GM10248 (cell line): ENCODE measurements around the gene UBALD1.
A peak's percentile ranks its signal among the peaks of the same experiment; 100 is the strongest.

Source experiments
- CTCF ChIA-PET: fragments of 300-600 bp; sonication (Branson Sonifier 250); formaldehyde crosslinking; extraction: SDS; loops from one replicate; lab custom pipeline; 2021; ENCODE audit warnings: antibody characterized with exemption; lab: Yijun Ruan, JAX
- POLR2A ChIA-PET: fragments of 350-650 bp; sonication (Branson Sonifier 250); formaldehyde crosslinking; extraction: SDS; loops from one replicate; lab custom pipeline; 2020; ENCODE audit warnings: antibody characterized with exemption; lab: Yijun Ruan, JAX
- DNase-seq: peaks from one replicate; pipeline ENCODE4 v3.0.0; 2012; ENCODE audit errors: extremely low spot score
- TF ChIP-seq, protein P1 (sequence below): IDR thresholded peaks from 2 replicates; pipeline ENCODE4 v1.5.1; 2012; ENCODE audit warnings: mild to moderate bottlenecking, low read depth; ENCODE audit errors: extremely low read depth, missing control alignments, control extremely low read depth

UBALD1 gene

DNA sequence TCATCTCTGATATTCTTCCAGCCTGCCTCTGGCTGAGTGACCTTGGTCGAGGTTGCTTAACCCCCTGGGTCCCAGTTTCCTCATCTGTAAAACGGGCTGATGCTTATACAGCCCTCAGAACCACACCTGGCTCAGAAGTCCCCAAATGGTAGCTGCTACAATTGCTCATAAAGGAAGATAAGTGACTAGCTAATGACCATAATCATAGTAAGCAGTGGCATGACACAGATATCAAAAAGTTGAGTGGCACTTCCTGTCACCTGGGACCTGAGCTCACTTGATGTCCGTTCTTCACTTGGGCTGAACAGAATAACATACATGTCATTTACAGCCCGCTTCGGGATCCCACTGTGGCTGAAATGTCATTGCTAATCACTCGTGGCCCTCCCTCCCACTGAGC is 11.7 kb upstream of the UBALD1 start:
- ChIA-PET POLR2A (interaction anchor here (1.3 kb wide), 1 partner anchor 12 kb away, joined by 3 read pairs; no protein-coding TSS in a partner anchor), CTCF (interaction anchor here (1.7 to 7.7 kb wide), 4 partner anchors 8 to 24 kb away, joined by 3 to 60 read pairs (median 46); partner anchors contain the start of gene UBALD1)
- TF ChIP-seq, protein P1, sequence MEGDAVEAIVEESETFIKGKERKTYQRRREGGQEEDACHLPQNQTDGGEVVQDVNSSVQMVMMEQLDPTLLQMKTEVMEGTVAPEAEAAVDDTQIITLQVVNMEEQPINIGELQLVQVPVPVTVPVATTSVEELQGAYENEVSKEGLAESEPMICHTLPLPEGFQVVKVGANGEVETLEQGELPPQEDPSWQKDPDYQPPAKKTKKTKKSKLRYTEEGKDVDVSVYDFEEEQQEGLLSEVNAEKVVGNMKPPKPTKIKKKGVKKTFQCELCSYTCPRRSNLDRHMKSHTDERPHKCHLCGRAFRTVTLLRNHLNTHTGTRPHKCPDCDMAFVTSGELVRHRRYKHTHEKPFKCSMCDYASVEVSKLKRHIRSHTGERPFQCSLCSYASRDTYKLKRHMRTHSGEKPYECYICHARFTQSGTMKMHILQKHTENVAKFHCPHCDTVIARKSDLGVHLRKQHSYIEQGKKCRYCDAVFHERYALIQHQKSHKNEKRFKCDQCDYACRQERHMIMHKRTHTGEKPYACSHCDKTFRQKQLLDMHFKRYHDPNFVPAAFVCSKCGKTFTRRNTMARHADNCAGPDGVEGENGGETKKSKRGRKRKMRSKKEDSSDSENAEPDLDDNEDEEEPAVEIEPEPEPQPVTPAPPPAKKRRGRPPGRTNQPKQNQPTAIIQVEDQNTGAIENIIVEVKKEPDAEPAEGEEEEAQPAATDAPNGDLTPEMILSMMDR, result no peak
- DNase-seq, result no peak

DNA sequence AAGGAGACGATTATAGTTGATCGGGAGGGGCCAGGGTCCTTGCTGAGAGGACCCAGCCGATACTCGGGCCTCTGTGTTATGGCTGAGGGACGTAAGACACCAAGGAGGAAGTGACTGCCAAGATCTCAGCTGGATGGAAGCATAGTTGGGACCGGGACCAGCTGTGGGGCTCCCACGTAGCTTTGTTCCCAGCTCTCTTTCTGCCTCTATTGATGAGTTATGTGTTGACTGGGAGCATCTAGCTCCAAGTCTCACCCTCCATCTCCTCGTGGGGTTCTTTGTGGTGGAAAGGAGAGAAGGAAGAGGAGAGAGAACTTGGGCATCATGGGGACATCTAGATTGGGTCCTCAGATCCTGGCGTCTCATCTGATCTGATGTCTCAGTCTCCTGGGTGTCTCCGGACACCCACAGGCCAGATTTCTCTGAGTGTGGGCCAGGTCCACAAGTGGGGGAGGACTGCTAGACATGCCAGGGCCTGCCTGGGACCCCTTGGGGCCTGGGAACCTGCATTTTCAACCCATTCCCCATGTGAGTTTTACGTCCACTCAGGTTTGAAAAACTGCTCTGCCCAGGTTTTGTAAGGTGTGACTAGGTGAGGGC is 11.0 kb upstream of the UBALD1 start:
- ChIA-PET CTCF (interaction anchor here (1.0 to 7.7 kb wide), 6 partner anchors 10 to 236 kb away, joined by 3 to 60 read pairs (median 17); partner anchors contain the start of genes ANKS3, DNAAF8 and UBALD1), POLR2A (interaction anchor here (0.5 to 1.4 kb wide), 4 partner anchors 9 to 135 kb away, joined by 3 read pairs; no protein-coding TSS in a partner anchor)
- TF ChIP-seq, protein P1, result no peak
- no peak for DNase-seq

DNA sequence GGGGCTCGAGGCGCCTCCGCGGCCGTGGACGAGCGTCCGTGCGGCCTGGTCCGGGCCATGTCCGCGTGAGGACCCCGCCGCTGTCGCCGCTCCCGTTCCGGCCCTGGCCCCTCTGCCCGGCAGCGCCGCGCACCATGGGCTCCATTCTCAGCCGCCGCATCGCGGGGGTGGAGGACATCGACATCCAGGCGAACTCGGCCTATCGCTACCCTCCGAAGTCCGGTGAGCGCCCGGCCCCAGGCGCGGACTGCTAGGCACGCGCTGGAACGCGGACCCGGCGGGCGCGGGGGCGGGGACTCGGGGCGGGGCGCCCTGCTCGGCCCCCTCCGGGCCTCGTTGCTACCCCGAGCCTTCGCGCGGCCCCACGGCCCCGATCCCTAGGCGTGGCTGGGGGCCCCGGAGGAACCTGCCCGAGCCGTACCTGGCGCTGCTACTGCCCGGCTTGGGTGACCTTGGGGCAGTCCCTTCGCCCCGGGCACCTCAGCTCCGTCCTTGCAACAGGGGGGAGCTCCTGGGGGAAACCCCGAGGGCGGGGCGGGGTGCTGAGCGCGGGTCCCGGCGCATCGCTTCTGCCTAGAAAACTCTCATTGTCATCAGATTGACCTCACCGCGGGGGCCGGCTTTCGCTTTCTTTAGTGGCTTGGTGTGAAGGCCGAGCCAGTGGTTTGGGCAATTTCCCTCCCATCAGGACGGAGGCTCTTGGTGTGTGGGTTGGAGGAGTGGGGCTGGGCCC is 10.3 kb upstream of the UBALD1 start:
- ChIA-PET CTCF (interaction anchor here (1.0 to 7.7 kb wide), 26 partner anchors 11 to 331 kb away, joined by 3 to 60 read pairs (median 4); partner anchors contain the start of genes ANKS3, CDIP1, DNAAF8 and UBALD1), POLR2A (interaction anchor here (0.5 to 1.4 kb wide), 4 partner anchors 9 to 136 kb away, joined by 3 read pairs; no protein-coding TSS in a partner anchor)
- peak; percentile 88 for DNase-seq
- TF ChIP-seq, protein P1, result no peak

DNA sequence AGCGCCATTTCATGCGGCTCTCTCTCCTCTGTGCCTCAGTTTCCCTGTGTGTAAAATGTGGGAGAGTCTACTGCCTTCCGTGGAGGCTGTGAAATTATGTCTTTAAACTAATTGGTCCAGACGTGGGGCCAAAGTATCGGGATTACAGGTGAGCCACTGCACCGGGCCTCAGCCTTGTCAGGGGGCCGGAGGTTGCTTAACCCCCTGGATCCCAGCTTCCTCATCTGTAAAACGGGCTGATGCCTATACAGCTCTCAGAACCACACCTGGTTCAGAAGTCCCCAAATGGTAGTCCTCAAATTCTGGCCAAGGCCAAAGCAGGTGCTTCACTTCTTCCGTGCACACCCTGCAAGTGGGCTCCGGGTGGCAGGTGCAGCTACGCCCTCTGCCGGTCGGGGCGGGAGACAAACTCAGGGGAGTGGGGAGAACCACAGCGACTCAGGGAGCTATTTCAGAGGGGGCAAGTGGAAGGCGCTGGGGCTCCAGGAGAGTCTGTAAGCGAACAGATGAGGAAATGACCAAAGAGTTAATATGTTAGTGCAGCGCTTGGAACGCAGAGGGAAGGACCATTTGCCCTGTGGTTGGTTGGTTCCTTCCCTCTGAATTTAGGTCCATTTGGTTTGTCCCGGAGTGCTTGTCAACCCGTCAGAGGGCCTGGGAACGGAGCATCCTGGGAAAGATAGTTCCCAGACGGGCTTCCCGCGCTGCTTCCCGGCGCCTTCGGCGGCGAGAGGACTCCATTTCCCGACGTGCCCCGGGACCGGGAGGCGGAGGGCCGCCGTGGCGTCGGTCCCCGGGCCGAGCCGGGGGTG is 9.5 kb upstream of the UBALD1 start, which contains the start of gene MGRN1:
MGRN1 (plus strand) TSS at position 812 of the 812 bp plus-strand sequence. CDS start 135 bp downstream, outside the sequence.
- TF ChIP-seq, protein P1, result peak; percentile 93
- DNase-seq, result peak; percentile 93
- ChIA-PET POLR2A (interaction anchor here (1.4 kb wide), 1 partner anchor 136 kb away, joined by 3 read pairs; no protein-coding TSS in a partner anchor), CTCF (interaction anchor here (0.8 to 7.7 kb wide), 26 partner anchors 11 to 1713 kb away, joined by 3 to 60 read pairs (median 4); partner anchors contain the start of genes CDIP1 and UBALD1)

DNA sequence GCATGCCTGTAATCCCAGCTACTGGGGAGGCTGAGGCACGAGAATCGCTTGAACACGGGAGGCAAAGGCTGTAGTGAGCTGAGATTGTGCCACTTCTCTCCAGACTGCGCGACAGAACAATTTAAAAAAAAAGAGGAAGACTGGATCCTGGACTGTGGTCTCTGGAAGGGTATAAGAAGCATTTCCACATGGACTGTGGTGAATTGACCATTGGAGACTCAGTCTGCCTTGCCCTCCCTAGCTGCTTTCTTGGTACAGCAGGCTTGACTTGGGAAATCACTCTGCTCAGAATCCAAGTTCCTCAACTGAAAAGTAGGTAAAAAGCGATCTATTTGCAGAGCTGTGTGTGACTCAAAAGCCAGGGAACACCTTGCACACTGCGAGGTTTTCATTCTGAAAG is 8.9 kb upstream of the UBALD1 start:
- ChIA-PET POLR2A (no interaction called here), CTCF (interaction anchor here (0.8 to 7.7 kb wide), 24 partner anchors 10 to 1713 kb away, joined by 3 to 60 read pairs (median 4); partner anchors contain the start of genes CDIP1 and UBALD1)
- TF ChIP-seq, protein P1, result no peak
- DNase-seq, result no peak
